ENCODE results near the gene LSM7.

Gene LSM7

GRCh38 chr19:2296141-2296540 lies 32.2 kb downstream of the LSM7 start:
- TF ChIP-seq ZNF274 (IDR thresholded peaks at IDR 0.05; ENCODE audit: low read depth, low read length) = no peak
- no peak overlapping the region for H3K4me3 ChIP-seq (ENCODE audit: low read length)

- no peak for TF ChIP-seq ZNF274 (IDR thresholded peaks at IDR 0.05; ENCODE audit: low read depth, low read length)
- no peak overlapping the region for H3K4me3 ChIP-seq (ENCODE audit: low read length)
Observed at GRCh38 chr19:2294687-2295335, 33.6 kb downstream of the LSM7 start.

GRCh38 chr19:2291185-2291751 lies 37.1 kb downstream of the LSM7 start:
- no peak for TF ChIP-seq ZNF274 (IDR thresholded peaks at IDR 0.05; ENCODE audit: low read depth, low read length)
- peak overlapping the region; percentile 62; the same call in 1 of the 2 replicates for H3K4me3 ChIP-seq (ENCODE audit: low read length)

GRCh38 chr19:2290441-2291184 lies 37.8 kb downstream of the LSM7 start:
- no peak for TF ChIP-seq ZNF274 (IDR thresholded peaks at IDR 0.05; ENCODE audit: low read depth, low read length)
- H3K4me3 ChIP-seq (ENCODE audit: low read length) = peak overlapping the region; percentile 62; the same call in 1 of the 2 replicates

GRCh38 chr19:2289714-2290435 lies 38.5 kb downstream of the LSM7 start:
- no peak for TF ChIP-seq ZNF274 (IDR thresholded peaks at IDR 0.05; ENCODE audit: low read depth, low read length)
- H3K4me3 ChIP-seq (ENCODE audit: low read length) = peak overlapping the region; percentile 62; the same call in 1 of the 2 replicates

- no peak for TF ChIP-seq ZNF274 (IDR thresholded peaks at IDR 0.05; ENCODE audit: low read depth, low read length)
- peak overlapping the region; percentile 19; the same call in 1 of the 2 replicates for H3K4me3 ChIP-seq (ENCODE audit: low read length)
Observed at GRCh38 chr19:2288818-2289713, 39.3 kb downstream of the LSM7 start.

GRCh38 chr19:2288338-2288817 lies 40.0 kb downstream of the LSM7 start:
- no peak overlapping the region for H3K4me3 ChIP-seq (ENCODE audit: low read length)
- TF ChIP-seq ZNF274 (IDR thresholded peaks at IDR 0.05; ENCODE audit: low read depth, low read length) = no peak

GRCh38 chr19:2287585-2288337 lies 40.6 kb downstream of the LSM7 start:
- TF ChIP-seq ZNF274 (IDR thresholded peaks at IDR 0.05; ENCODE audit: low read depth, low read length) = no peak
- H3K4me3 ChIP-seq (ENCODE audit: low read length) = no peak overlapping the region

- no peak for TF ChIP-seq ZNF274 (IDR thresholded peaks at IDR 0.05; ENCODE audit: low read depth, low read length)
- no peak overlapping the region for H3K4me3 ChIP-seq (ENCODE audit: low read length)
Observed at GRCh38 chr19:2286402-2287140, 41.8 kb downstream of the LSM7 start.

GRCh38 chr19:2283835-2284507 lies 44.4 kb downstream of the LSM7 start:
- H3K4me3 ChIP-seq (ENCODE audit: low read length) = no peak overlapping the region
- no peak for TF ChIP-seq ZNF274 (IDR thresholded peaks at IDR 0.05; ENCODE audit: low read depth, low read length)

GRCh38 chr19:2282862-2283237 lies 45.5 kb downstream of the LSM7 start:
- H3K4me3 ChIP-seq (ENCODE audit: low read length) = no peak overlapping the region

More at GRCh38 chr19:2282862-2283237, 45.5 kb downstream of the LSM7 start:
- TF ChIP-seq ZNF274 (IDR thresholded peaks at IDR 0.05; ENCODE audit: low read depth, low read length) = no peak

All from GM08714 (cell line).